Epithelial cell of esophagus (primary cell): ENCODE data around the gene ATAD2B.

ENCODE experiments used
- DNase-seq: peaks from one replicate; pipeline ENCODE4 v3.0.0; 2010; ENCODE audit warnings: low read depth
- H3K4me3 ChIP-seq: 2 replicates; pipeline ENCODE4 v1.5.1; 2011; ENCODE audit warnings: mild to moderate bottlenecking, low read length, control low read depth
- TF ChIP-seq, protein P1 (sequence below): IDR thresholded peaks from 2 replicates; pipeline ENCODE4 v1.5.1; 2011; ENCODE audit warnings: low read depth, mild to moderate bottlenecking, low read length, control low read depth, inconsistent platforms; ENCODE audit not compliant: insufficient read depth; ENCODE audit errors: missing control alignments

The ATAD2B gene

DNA sequence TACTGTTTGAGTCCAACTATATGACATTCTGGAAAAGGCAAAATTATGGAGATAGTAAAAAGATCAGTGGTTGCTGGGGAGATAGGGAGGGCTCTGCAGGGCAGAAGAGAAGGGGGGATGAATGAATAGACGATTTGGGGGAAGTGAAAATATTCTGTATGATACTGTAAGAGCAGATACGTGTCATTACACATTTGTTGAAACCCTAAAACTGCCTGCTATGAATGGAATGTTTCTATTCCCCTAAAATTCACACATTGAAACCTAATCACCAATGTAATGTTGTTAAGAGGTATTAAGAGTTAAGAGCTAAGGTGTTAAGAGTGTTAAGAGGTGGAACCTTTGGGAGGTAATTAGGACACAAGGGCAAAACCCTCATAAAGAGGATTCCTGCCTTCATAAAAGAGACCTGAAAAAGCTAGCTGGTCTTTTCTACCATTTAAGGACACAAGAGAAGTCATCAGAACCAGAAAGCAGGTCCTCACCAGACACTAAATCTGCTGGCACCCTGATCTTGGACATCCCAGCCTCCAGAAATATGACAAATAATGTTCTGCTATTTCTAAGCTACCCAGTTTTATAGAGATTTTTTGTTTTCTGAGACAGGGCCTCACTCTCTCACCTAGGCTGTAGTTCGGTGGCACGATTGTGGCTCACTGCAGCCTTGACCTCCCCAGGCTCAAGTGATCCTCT, 76.2 kb downstream of the ATAD2B start:
- DNase-seq, result no peak

DNA sequence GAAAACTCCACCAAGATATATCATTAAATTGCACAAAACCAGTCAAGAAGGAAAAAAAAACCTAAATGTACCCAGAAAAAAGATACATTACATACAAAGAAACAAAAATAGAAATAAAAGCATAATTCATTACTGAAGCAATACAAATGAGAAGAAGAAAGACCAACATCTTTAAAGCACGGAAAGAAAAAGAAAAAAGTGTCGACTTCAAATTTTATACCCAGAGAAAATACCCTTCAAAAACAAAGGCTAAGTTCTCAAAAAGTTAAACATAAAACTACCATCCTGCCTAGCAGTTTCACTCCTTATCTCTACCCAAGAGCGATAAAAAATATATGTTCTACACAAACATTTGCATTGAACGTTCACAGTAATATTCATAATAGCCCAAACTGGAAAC, 82.0 kb downstream of the ATAD2B start:
- TF ChIP-seq, protein P1, sequence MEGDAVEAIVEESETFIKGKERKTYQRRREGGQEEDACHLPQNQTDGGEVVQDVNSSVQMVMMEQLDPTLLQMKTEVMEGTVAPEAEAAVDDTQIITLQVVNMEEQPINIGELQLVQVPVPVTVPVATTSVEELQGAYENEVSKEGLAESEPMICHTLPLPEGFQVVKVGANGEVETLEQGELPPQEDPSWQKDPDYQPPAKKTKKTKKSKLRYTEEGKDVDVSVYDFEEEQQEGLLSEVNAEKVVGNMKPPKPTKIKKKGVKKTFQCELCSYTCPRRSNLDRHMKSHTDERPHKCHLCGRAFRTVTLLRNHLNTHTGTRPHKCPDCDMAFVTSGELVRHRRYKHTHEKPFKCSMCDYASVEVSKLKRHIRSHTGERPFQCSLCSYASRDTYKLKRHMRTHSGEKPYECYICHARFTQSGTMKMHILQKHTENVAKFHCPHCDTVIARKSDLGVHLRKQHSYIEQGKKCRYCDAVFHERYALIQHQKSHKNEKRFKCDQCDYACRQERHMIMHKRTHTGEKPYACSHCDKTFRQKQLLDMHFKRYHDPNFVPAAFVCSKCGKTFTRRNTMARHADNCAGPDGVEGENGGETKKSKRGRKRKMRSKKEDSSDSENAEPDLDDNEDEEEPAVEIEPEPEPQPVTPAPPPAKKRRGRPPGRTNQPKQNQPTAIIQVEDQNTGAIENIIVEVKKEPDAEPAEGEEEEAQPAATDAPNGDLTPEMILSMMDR, result no peak
- no peak overlapping the region for H3K4me3 ChIP-seq
- no peak for DNase-seq

More for the DNA sequence above, 76.2 kb downstream of the ATAD2B start:
- H3K4me3 ChIP-seq, result no peak overlapping the region
- TF ChIP-seq, protein P1, result no peak

DNA sequence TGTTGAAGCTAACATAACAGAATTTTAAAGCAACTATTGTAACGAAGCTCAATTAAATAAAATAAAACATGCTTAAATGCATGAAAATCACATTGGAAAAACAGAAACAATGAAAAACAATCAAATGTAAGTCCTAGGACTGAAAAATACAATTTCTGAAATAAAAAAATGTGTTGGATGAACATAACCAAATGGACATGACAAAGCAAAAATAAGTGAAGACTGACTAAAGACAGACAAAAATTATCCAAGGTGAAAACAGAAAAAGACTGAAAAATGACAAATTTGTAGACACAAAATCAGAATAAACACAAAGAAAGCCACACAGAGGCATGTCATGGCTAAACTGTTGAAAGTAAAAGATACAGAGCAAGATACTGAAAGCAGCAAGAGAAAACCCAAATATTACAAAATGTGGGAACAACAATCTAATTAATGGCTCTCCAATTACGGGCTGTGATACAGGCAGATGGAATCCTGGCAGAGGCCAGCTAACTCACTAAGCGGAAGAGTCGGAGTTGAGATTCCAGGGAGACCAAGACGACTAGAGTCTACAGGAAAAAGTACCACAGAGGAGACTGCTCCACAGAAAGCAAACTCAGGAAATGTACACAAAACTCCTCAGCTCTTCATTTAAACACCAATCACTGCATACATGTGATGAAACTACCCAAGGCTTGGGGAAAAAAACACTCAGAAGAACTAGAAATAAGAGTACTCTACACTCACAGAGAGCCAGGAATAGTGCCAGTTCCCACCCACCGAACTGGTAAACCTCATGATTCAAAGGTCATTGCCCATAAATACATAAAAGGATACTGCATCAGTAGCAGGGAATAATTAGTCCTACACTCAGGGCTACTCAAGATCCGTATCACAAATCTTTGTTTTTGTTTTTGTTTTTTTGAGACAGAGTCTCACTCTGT, 83.6 kb downstream of the ATAD2B start:
- DNase-seq, result no peak
- H3K4me3 ChIP-seq, result no peak overlapping the region
- TF ChIP-seq, protein P1, result no peak

DNA sequence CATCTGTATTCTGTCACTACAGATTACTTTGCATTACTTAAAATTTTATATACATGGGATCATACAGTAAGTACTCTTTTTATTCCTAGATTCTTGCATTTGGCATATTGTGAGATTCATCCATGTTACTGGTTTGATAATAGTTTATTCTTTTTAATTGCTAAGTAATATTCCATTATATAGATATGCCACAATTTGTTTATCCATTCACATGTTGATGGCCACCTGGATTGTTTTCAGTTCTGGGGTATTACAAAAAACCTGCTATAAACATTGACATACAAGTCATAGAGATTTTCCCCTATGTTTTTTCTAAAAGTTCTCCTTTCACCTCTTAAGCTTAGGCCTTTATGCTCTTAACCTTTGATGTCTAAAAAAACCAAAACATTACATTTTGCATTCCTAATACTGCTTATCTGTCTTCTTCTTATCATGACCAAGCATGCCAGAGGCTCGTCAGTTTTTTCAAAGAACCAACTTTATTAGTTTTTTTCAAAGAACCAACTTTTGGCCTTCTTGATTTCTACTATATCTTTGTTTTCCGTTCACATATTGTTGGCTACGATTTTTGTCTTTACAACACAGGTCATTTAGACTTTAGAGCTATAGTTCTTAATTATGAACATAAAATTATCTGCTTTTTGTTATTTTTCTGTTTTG, 86.9 kb downstream of the ATAD2B start:
- DNase-seq, result no peak
- no peak overlapping the region for H3K4me3 ChIP-seq
- TF ChIP-seq, protein P1, result no peak

DNA sequence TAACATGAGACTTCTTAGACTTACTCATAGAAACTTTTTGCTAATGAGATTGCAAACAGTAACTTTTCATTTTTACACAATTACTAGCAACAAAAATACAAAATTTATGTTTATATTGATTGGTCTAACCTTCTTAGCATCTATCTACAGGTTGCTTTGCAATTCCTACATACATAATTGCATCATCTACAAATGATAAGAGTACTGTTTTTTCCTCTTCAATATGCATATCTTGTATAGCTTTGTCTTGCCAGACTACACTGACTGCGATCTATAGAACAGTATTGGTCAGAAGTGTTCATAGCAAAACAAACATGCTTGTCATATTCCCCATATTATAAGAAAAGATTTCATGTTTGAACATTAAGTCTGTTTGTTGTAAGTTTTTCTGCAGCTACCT, 87.9 kb downstream of the ATAD2B start:
- TF ChIP-seq, protein P1, result no peak

DNA sequence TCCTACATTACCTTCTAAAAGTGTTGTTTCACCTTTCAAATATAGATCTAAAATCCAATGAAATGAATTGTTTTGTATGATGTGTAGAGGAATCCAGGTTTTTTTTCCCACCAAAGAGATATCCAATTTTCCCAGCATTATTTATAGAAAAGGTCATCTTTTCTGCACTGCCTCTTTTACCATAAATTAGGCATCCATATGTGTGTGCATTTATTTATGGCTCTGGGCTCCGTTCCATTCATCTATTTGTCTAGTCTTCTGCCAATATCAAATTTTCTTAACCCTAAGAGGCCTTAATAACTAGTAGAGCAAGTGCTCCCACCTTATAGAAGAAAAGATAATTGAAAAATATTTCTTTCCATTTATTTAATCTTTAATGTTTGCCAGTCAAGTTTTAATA, 88.3 kb downstream of the ATAD2B start:
- no peak for DNase-seq
- no peak overlapping the region for H3K4me3 ChIP-seq
- TF ChIP-seq, protein P1, result no peak

More for the DNA sequence above, 87.9 kb downstream of the ATAD2B start:
- DNase-seq, result no peak
- H3K4me3 ChIP-seq, result no peak overlapping the region
